GM12878 (cell line): ENCODE results near the gene GMCL1. TPM values are rescaled to one million over a fixed set of nuclear protein-coding genes. Genes with fewer than 3 reads are reported as not detected.

Source experiments
- ATAC-seq: fragments of 200-7000 bp; cut with Tn5 transposase; 3 replicates; pipeline ENCODE4 v1.9.1; 2020; ENCODE audit warnings: mild to moderate bottlenecking, moderate library complexity
- BruUV-seq: library from RNA; stranded (reverse); fragments of 400-500 nt; replicated peaks from 2 replicates; lab custom pipeline; 2021; lab: Mats Ljungman, UMichigan
- CTCF ChIA-PET: fragments of 300-600 bp; sonication (Branson Sonifier 250); formaldehyde crosslinking; extraction: SDS; loops from one replicate; lab custom pipeline; 2021; ENCODE audit warnings: inconsistent platforms; lab: Yijun Ruan, JAX
- POLR2A ChIA-PET: fragments of 350-600 bp; formaldehyde crosslinking; extraction: SDS; loops from one replicate; lab custom pipeline; 2021; ENCODE audit warnings: inconsistent platforms; lab: Charles Lee
- RAD21 ChIA-PET: fragments of 300-600 bp; sonication (Branson Sonifier 250); formaldehyde crosslinking; loops from one replicate; lab custom pipeline; 2023; ENCODE audit warnings: antibody characterized with exemption; ENCODE audit not compliant: unreplicated experiment; lab: Charles Lee
- SMC1A ChIA-PET: fragments of 300-600 bp; sonication (Branson Sonifier 250); formaldehyde crosslinking; loops from one replicate; lab custom pipeline; 2023; ENCODE audit not compliant: unreplicated experiment, uncharacterized antibody; lab: Charles Lee
- DNase-seq: peaks from one replicate; pipeline ENCODE4 v3.0.0-alpha.2; 2011; ENCODE audit warnings: low read depth, low spot score
- FAIRE-seq: peaks from 3 replicates; lab custom pipeline; 2011; peaks lifted over from hg19 to GRCh38; lab: Jason Lieb, UNC
- H2AFZ ChIP-seq: 2 replicates; pipeline ENCODE4 v1.6.0; 2011; ENCODE audit warnings: low read depth, low read length, control low read depth; ENCODE audit not compliant: control insufficient read depth
- H3K27ac ChIP-seq: 2 replicates; pipeline ENCODE4 v1.5.1; 2011; ENCODE audit warnings: control low read depth; ENCODE audit not compliant: control insufficient read depth, insufficient read depth
- H3K27me3 ChIP-seq, 2 experiments: replicated peaks in 1 of 2; 2 replicates each; pipeline versions ENCODE4 v1.6.0 to v1.6.1; 2011; ENCODE audit warnings: low read length in 1 of 2; ENCODE audit not compliant: control insufficient read depth in 2 of 2, insufficient read depth in 2 of 2
- H3K36me3 ChIP-seq, 2 experiments: 2 replicates each; pipeline ENCODE4 v1.5.1; 2011; ENCODE audit warnings: low read length in 1 of 2; ENCODE audit not compliant: control insufficient read depth in 2 of 2, insufficient read depth in 2 of 2
- H3K4me1 ChIP-seq: 2 replicates; pipeline ENCODE4 v1.6.1; 2011; ENCODE audit warnings: mild to moderate bottlenecking, low read length, moderate library complexity, mixed read lengths; ENCODE audit not compliant: control insufficient read depth, insufficient read depth
- H3K4me2 ChIP-seq: 2 replicates; pipeline ENCODE4 v1.6.0; 2011; ENCODE audit warnings: control low read depth; ENCODE audit not compliant: control insufficient read depth, insufficient read depth
- H3K4me3 ChIP-seq: fragments of 200-600 bp; sonication (generic); 2 replicates; pipeline ENCODE4 v1.5.1; 2016
- H3K79me2 ChIP-seq: 2 replicates; pipeline ENCODE4 v1.6.0; 2011; ENCODE audit warnings: low read length; ENCODE audit not compliant: control insufficient read depth, insufficient read depth
- H3K9ac ChIP-seq: 2 replicates; pipeline ENCODE4 v1.8.0; 2011; ENCODE audit warnings: low read length, control low read depth, mixed read lengths; ENCODE audit not compliant: control insufficient read depth, insufficient read depth
- H3K9me3 ChIP-seq: replicated peaks from 3 replicates; pipeline ENCODE4 v1.5.1; 2011; ENCODE audit warnings: mild to moderate bottlenecking, low read length; ENCODE audit not compliant: control insufficient read depth, insufficient read depth
- H4K20me1 ChIP-seq: 2 replicates; pipeline ENCODE4 v1.6.0; 2011; ENCODE audit not compliant: control insufficient read depth, insufficient read depth
- CHD1 ChIP-seq: IDR thresholded peaks from 2 replicates; pipeline ENCODE4 v1.6.1; 2012; ENCODE audit warnings: low read depth, low read length, improper control_type of control experiment
- EP300 ChIP-seq, 2 experiments: fragments of 150-350 bp in 1 of 2; IDR thresholded peaks; 2 replicates each; pipeline ENCODE4 v1.6.1; 2011 to 2012; ENCODE audit warnings: low read depth in 2 of 2, low read length in 2 of 2, borderline replicate concordance in 1 of 2, improper control_type of control experiment in 1 of 2, inconsistent platforms in 1 of 2; ENCODE audit not compliant: control insufficient read depth in 1 of 2
- ETV6 ChIP-seq, 2 experiments: fragments of 450-650 bp in 1 of 2; IDR thresholded peaks in 1 of 2; conservative IDR thresholded peaks in 1 of 2; 2 replicates each; pipeline ENCODE4 v1.6.1; 2014; ENCODE audit warnings: antibody characterized with exemption in 1 of 2, borderline replicate concordance in 1 of 2, low read depth in 1 of 2, mild to moderate bottlenecking in 1 of 2, moderate library complexity in 1 of 2
- FOXM1 ChIP-seq: IDR thresholded peaks from 2 replicates; pipeline ENCODE4 v1.6.1; 2012; ENCODE audit warnings: low read depth, mild to moderate bottlenecking, inconsistent platforms, low read length, moderate library complexity
- IRF4 ChIP-seq: IDR thresholded peaks from 2 replicates; pipeline ENCODE4 v1.6.1; 2011; ENCODE audit warnings: low read depth, low read length
- MEF2B ChIP-seq: fragments of 450-650 bp; IDR thresholded peaks from 2 replicates; pipeline ENCODE4 v1.6.1; 2018; ENCODE audit warnings: mild to moderate bottlenecking, moderate library complexity; ENCODE audit not compliant: partially characterized antibody, poor library complexity, severe bottlenecking
- MYC ChIP-seq: IDR thresholded peaks from 2 replicates; pipeline ENCODE4 v1.6.1; 2011; ENCODE audit warnings: mild to moderate bottlenecking, low read length, moderate library complexity, inconsistent platforms; ENCODE audit not compliant: insufficient read depth, insufficient replicate concordance, insufficient read length, severe bottlenecking
- NRF1 ChIP-seq: conservative IDR thresholded peaks from 2 replicates; pipeline ENCODE4 v1.6.1; 2011; ENCODE audit warnings: mild to moderate bottlenecking, low read depth, low read length, improper control_type of control experiment
- RB1 ChIP-seq: fragments of 450-650 bp; formaldehyde crosslinking; IDR thresholded peaks from 2 replicates; pipeline ENCODE4 v1.6.1; 2017; ENCODE audit warnings: mild to moderate bottlenecking, borderline replicate concordance
- SIX5 ChIP-seq: IDR thresholded peaks from 2 replicates; pipeline ENCODE4 v1.6.1; 2011; ENCODE audit warnings: mild to moderate bottlenecking, low read depth, low read length, moderate library complexity; ENCODE audit not compliant: severe bottlenecking
- SMAD5 ChIP-seq: IDR thresholded peaks from 2 replicates; pipeline ENCODE4 v1.6.1; 2016; ENCODE audit warnings: antibody characterized with exemption, low read depth
- SMARCA5 ChIP-seq: fragments of 450-650 bp; IDR thresholded peaks from 2 replicates; pipeline ENCODE4 v1.6.1; 2017; ENCODE audit warnings: mild to moderate bottlenecking
- STAT3 ChIP-seq: IDR thresholded peaks from 2 replicates; pipeline ENCODE4 v1.6.1; 2011; ENCODE audit warnings: low read depth, low read length, improper control_type of control experiment
- TAF1 ChIP-seq: IDR thresholded peaks from 2 replicates; pipeline ENCODE4 v1.6.1; 2011; ENCODE audit warnings: mild to moderate bottlenecking, low read depth, low read length, borderline replicate concordance
- TARDBP ChIP-seq: IDR thresholded peaks from 2 replicates; pipeline ENCODE4 v1.6.1; 2016; ENCODE audit warnings: borderline replicate concordance
- ZNF207 ChIP-seq: fragments of 450-650 bp; IDR thresholded peaks from 2 replicates; pipeline ENCODE4 v1.6.1; 2014; ENCODE audit warnings: antibody characterized with exemption, mild to moderate bottlenecking, borderline replicate concordance
- ZNF217 ChIP-seq: fragments of 450-650 bp; IDR thresholded peaks from 2 replicates; pipeline ENCODE4 v1.6.1; 2017; ENCODE audit warnings: antibody characterized with exemption, mild to moderate bottlenecking
- WGBS: methylation state at CpG from one replicate; pipeline ENCODE4 v1.1.6; 2016; ENCODE audit warnings: low lambda C conversion rate; ENCODE audit not compliant: insufficient replicate concordance, insufficient coverage; ENCODE audit errors: missing lambda C conversion rate; 5-methylcytosine and 5-hydroxymethylcytosine counted together
- in situ Hi-C: fragments of 300-500 bp; cut with MboI; formaldehyde crosslinking; loops from 9 replicates; pipeline ENCODE4 v1.14.3; 2018; ENCODE audit warnings: mixed read lengths
- intact Hi-C: fragments of 100-400 bp; cut with micrococcal nuclease; formaldehyde crosslinking; loops from one replicate; pipeline ENCODE4 v1.14.2; 2022; ENCODE audit not compliant: unreplicated experiment
- polyA plus RNA-seq, 11 experiments: library from polyadenylated mRNA; depleted of rRNA in 4 of 11; unstranded in 6 of 11; stranded (reverse) in 5 of 11; fragments of >200 nt; fragmentation: Nextera tagmentation in 4 of 11; fragmentation: Illumina TruSeq in 1 of 11; extraction: Ambion mirVana in 4 of 11; extraction: Trizol in 1 of 11; gene quantifications; 1 replicate in 1 of 11; 2 replicates in 10 of 11; pipeline versions ENCODE4 v1.2.1 to v1.2.3, GENCODE V29; 2011 to 2016; ENCODE audit warnings: inconsistent platforms in 2 of 11, missing spikeins in 2 of 11, low read depth in 1 of 11
- total RNA-seq, 4 experiments: library from RNA; depleted of rRNA in 3 of 4; stranded (reverse); fragments of >200 nt in 3 of 4; fragmentation: Illumina TruSeq in 1 of 4; extraction: Trizol in 1 of 4; gene quantifications; 2 replicates each; pipeline versions ENCODE4 v1.2.1 to v1.2.3, GENCODE V29; 2013 to 2021
- TF ChIP-seq, protein P1 (sequence below): fragments of 450-650 bp; IDR thresholded peaks from 2 replicates; pipeline ENCODE4 v1.6.1; 2018; ENCODE audit warnings: borderline replicate concordance, mild to moderate bottlenecking; ENCODE audit not compliant: partially characterized antibody
- TF ChIP-seq, protein P2 (sequence below), 3 experiments: IDR thresholded peaks in 2 of 3; conservative IDR thresholded peaks in 1 of 3; 2 replicates each; pipeline ENCODE4 v1.5.1; 2011; ENCODE audit warnings: low read depth in 3 of 3, low read length in 3 of 3, mild to moderate bottlenecking in 3 of 3, control low read depth in 2 of 3, moderate library complexity in 2 of 3, inconsistent platforms in 1 of 3, mixed read lengths in 1 of 3; ENCODE audit not compliant: control insufficient read depth in 2 of 3, insufficient read depth in 1 of 3; ENCODE audit errors: extremely low read depth in 1 of 3

Gene GMCL1
- total and polyA plus RNA-seq, 10 of the 15 experiments (the other 5 are each of a cell fraction or from before 2014, with no cell fraction given), result 3.7 to 21.4 (median 12.3) TPM

DNA sequence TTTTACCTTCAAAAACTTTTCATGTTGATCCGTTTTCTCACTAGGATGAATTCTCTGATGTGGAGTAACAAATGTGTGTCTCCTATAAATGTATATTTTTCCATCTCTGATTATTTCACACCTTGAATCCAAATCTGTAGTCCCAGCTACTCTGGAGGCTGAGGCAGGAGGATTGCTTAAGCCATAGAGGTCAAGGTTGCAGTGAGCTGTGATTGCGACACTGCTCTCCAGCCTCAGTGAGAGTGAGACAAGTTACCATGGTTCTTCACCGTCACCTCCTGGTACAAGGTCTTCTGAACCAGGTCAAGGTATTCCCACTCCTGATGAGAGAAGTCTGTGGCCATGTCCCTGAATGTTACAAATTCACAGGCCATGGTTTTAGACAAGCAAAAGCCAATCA is 15.1 kb downstream of the GMCL1 start:
- peaks cover 2 to 28% of the 10 kb centered on the region in 2 experiments for H3K36me3 ChIP-seq
- no peaks in the 10 kb centered on the region for H3K9me3 ChIP-seq
- CTCF ChIA-PET, result no interaction called here
- TF ChIP-seq CHD1 (no peak), FOXM1 (no peak), IRF4 (no peak), SMAD5 (no peak), EP300 (IDR thresholded peaks at IDR 0.05; ENCODE audit: borderline replicate concordance in 1 of 2, control insufficient read depth in 1 of 2, low read depth in 2 of 2, low read length in 2 of 2) (no peak), MEF2B (no peak), TARDBP (no peak), SIX5 (no peak), ZNF217 (no peak), MYC (no peak), NRF1 (no peak), RB1 (no peak), ZNF207 (no peak), SMARCA5 (no peak), TAF1 (no peak), STAT3 (no peak), ETV6 (conservative IDR thresholded peaks at IDR 0.05 in 1 of 2, IDR thresholded peaks at IDR 0.05 in 1 of 2; ENCODE audit: borderline replicate concordance in 1 of 2, low read depth in 1 of 2) (no peak)
- TF ChIP-seq, protein P1, sequence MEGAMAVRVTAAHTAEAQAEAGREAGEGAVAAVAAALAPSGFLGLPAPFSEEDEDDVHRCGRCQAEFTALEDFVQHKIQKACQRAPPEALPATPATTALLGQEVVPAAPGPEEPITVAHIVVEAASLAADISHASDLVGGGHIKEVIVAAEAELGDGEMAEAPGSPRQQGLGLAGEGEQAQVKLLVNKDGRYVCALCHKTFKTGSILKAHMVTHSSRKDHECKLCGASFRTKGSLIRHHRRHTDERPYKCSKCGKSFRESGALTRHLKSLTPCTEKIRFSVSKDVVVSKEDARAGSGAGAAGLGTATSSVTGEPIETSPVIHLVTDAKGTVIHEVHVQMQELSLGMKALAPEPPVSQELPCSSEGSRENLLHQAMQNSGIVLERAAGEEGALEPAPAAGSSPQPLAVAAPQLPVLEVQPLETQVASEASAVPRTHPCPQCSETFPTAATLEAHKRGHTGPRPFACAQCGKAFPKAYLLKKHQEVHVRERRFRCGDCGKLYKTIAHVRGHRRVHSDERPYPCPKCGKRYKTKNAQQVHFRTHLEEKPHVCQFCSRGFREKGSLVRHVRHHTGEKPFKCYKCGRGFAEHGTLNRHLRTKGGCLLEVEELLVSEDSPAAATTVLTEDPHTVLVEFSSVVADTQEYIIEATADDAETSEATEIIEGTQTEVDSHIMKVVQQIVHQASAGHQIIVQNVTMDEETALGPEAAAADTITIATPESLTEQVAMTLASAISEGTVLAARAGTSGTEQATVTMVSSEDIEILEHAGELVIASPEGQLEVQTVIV, result no peak
- TF ChIP-seq, protein P2, sequence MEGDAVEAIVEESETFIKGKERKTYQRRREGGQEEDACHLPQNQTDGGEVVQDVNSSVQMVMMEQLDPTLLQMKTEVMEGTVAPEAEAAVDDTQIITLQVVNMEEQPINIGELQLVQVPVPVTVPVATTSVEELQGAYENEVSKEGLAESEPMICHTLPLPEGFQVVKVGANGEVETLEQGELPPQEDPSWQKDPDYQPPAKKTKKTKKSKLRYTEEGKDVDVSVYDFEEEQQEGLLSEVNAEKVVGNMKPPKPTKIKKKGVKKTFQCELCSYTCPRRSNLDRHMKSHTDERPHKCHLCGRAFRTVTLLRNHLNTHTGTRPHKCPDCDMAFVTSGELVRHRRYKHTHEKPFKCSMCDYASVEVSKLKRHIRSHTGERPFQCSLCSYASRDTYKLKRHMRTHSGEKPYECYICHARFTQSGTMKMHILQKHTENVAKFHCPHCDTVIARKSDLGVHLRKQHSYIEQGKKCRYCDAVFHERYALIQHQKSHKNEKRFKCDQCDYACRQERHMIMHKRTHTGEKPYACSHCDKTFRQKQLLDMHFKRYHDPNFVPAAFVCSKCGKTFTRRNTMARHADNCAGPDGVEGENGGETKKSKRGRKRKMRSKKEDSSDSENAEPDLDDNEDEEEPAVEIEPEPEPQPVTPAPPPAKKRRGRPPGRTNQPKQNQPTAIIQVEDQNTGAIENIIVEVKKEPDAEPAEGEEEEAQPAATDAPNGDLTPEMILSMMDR (IDR thresholded peaks at IDR 0.05 in 2 of 3, conservative IDR thresholded peaks at IDR 0.05 in 1 of 3; ENCODE audit: control insufficient read depth in 2 of 3, extremely low read depth in 1 of 3, insufficient read depth in 1 of 3, low read depth in 3 of 3, low read length in 3 of 3), result no peak
- no peak overlapping the region for H3K9ac ChIP-seq
- DNase-seq, result no peak
- in situ Hi-C loops (no loop called here), intact Hi-C loops (no loop called here)
- POLR2A ChIA-PET, result no interaction called here
- no peak for ATAC-seq
- H3K79me2 ChIP-seq, result no peaks in the 10 kb centered on the region
- WGBS, result 82% methylated on average over 3 of the region's 3 CpGs
- SMC1A ChIA-PET, result interaction anchor here (1.4 kb wide), 1 partner anchor 8 kb away, joined by 3 read pairs; no protein-coding TSS in a partner anchor
- no peak overlapping the region for H3K27ac ChIP-seq
- H2AFZ ChIP-seq, result no peak overlapping the region
- RAD21 ChIA-PET, result no interaction called here
- H4K20me1 ChIP-seq, result no peaks in the 10 kb centered on the region
- no peak overlapping the region for H3K4me2 ChIP-seq
- no peaks in the 10 kb centered on the region for H3K4me1 ChIP-seq
- no peak overlapping the region for H3K4me3 ChIP-seq
- FAIRE-seq, result no peak
- H3K27me3 ChIP-seq, result no peaks in the 10 kb centered on the region
- no TSS peak for BruUV-seq
